H1 (cell line): Measurements from ENCODE around the gene TMEM170A. TPM values are rescaled to one million over a fixed set of nuclear protein-coding genes. Genes with fewer than 3 reads are reported as not detected.
A peak's percentile ranks its signal among the peaks of the same experiment; 100 is the strongest.

Experiments used
- CTCF ChIA-PET: fragments of 300-600 bp; sonication (Branson Sonifier 250); formaldehyde crosslinking; loops from one replicate; lab custom pipeline; 2021; ENCODE audit not compliant: partially characterized antibody; lab: Charles Lee
- POLR2A ChIA-PET: fragments of 300-600 bp; sonication (Branson Sonifier 250); formaldehyde crosslinking; loops from one replicate; lab custom pipeline; 2021; ENCODE audit warnings: inconsistent platforms; ENCODE audit not compliant: partially characterized antibody; lab: Charles Lee
- DNase-seq, 2 experiments: peaks; one replicate each; pipeline versions ENCODE4 v3.0.0 to v3.0.0-alpha.2; 2010 to 2022; ENCODE audit warnings: low spot score in 2 of 2, low read depth in 1 of 2, mixed read lengths in 1 of 2
- FAIRE-seq: peaks from 2 replicates; lab custom pipeline; 2011; peaks lifted over from hg19 to GRCh38; lab: Jason Lieb, UNC
- H2AFZ ChIP-seq: 2 replicates; pipeline ENCODE4 v1.8.1; 2012; ENCODE audit warnings: low read length, inconsistent platforms
- H2AK5ac ChIP-seq: 2 replicates; pipeline ENCODE4 v1.6.1; 2013; ENCODE audit warnings: low read depth, low read length
- H2BK120ac ChIP-seq: replicated peaks from 2 replicates; pipeline ENCODE3; 2013; ENCODE audit warnings: low read depth, low read length, inconsistent platforms
- H2BK12ac ChIP-seq: 2 replicates; pipeline ENCODE4 v1.6.1; 2013; ENCODE audit warnings: low read depth, low read length
- H2BK15ac ChIP-seq: 2 replicates; pipeline ENCODE4 v1.6.1; 2013; ENCODE audit warnings: low read length
- H2BK20ac ChIP-seq: 2 replicates; pipeline ENCODE4 v1.6.1; 2013; ENCODE audit warnings: low read length
- H2BK5ac ChIP-seq: 2 replicates; pipeline ENCODE4 v1.6.1; 2013; ENCODE audit warnings: low read depth, low read length
- H3K14ac ChIP-seq: 2 replicates; pipeline ENCODE4 v1.6.1; 2013; ENCODE audit warnings: inconsistent platforms; ENCODE audit not compliant: insufficient read length
- H3K18ac ChIP-seq: 2 replicates; pipeline ENCODE4 v1.6.1; 2013; ENCODE audit warnings: low read length; ENCODE audit errors: extremely low read depth
- H3K23ac ChIP-seq: 2 replicates; pipeline ENCODE4 v1.6.1; 2013; ENCODE audit warnings: inconsistent platforms; ENCODE audit not compliant: insufficient read length
- H3K23me2 ChIP-seq: 2 replicates; pipeline ENCODE4 v1.6.1; 2013; ENCODE audit warnings: low read depth, low read length
- H3K27ac ChIP-seq: 2 replicates; pipeline ENCODE4 v1.6.1; 2011; ENCODE audit warnings: low read depth, low read length, inconsistent platforms
- H3K27me3 ChIP-seq, 4 experiments: replicated peaks in 1 of 4; 1 replicate in 1 of 4; 2 replicates in 3 of 4; pipeline versions ENCODE4 v1.6.1 to v1.8.1; 2011 to 2013; ENCODE audit warnings: low read length in 3 of 4, mild to moderate bottlenecking in 3 of 4, inconsistent platforms in 2 of 4, mixed read lengths in 2 of 4, moderate library complexity in 1 of 4; ENCODE audit not compliant: control insufficient read depth in 3 of 4, insufficient read depth in 3 of 4; ENCODE audit errors: extremely low read depth in 1 of 4
- H3K36me3 ChIP-seq, 4 experiments: 2 replicates each; pipeline versions ENCODE4 v1.6.1 to v1.8.1; 2011 to 2013; ENCODE audit warnings: mild to moderate bottlenecking in 4 of 4, low read length in 3 of 4, moderate library complexity in 2 of 4, control low read depth in 1 of 4, inconsistent platforms in 1 of 4; ENCODE audit not compliant: insufficient read depth in 4 of 4, control insufficient read depth in 2 of 4
- H3K4ac ChIP-seq: replicated peaks from 2 replicates; pipeline ENCODE3; 2013; ENCODE audit warnings: low read length, low read depth, mixed read lengths, inconsistent platforms; ENCODE audit not compliant: insufficient read length
- H3K4me1 ChIP-seq, 4 experiments: replicated peaks in 1 of 4; 1 replicate in 1 of 4; 2 replicates in 3 of 4; pipeline versions ENCODE4 v1.6.1 to v1.8.1; 2011 to 2013; ENCODE audit warnings: low read length in 3 of 4, inconsistent platforms in 2 of 4, mixed read lengths in 1 of 4; ENCODE audit not compliant: insufficient read depth in 4 of 4, control insufficient read depth in 3 of 4
- H3K4me2 ChIP-seq, 2 experiments: 2 replicates each; pipeline versions ENCODE4 v1.6.1 to v1.8.1; 2011 to 2013; ENCODE audit warnings: low read depth in 2 of 2, low read length in 2 of 2, control low read depth in 1 of 2, inconsistent platforms in 1 of 2, mild to moderate bottlenecking in 1 of 2; ENCODE audit not compliant: insufficient read depth in 1 of 2
- H3K4me3 ChIP-seq, 4 experiments: fragments of 200-600, 300-600 bp in 1 of 4; sonication (generic), shearing (Covaris generic), sonication (Bioruptor Twin) in 1 of 4; 2 replicates each; pipeline versions ENCODE4 v1.5.1 to v1.8.1; 2011 to 2016; ENCODE audit warnings: low read length in 4 of 4, low read depth in 3 of 4, control low read depth in 2 of 4, inconsistent platforms in 2 of 4, mild to moderate bottlenecking in 2 of 4, mixed read lengths in 1 of 4, moderate library complexity in 1 of 4; ENCODE audit not compliant: insufficient read depth in 2 of 4; ENCODE audit errors: extremely low read depth in 1 of 4
- H3K56ac ChIP-seq: replicated peaks from 2 replicates; pipeline ENCODE3; 2013; ENCODE audit warnings: low read depth, mild to moderate bottlenecking, mixed read lengths, low read length, inconsistent platforms; ENCODE audit not compliant: insufficient read length
- H3K79me1 ChIP-seq: 2 replicates; pipeline ENCODE4 v1.6.1; 2013; ENCODE audit warnings: low read depth, low read length, control low read depth
- H3K79me2 ChIP-seq, 2 experiments: 2 replicates each; pipeline versions ENCODE4 v1.6.1 to v1.8.1; 2012 to 2013; ENCODE audit warnings: low read length in 2 of 2, mild to moderate bottlenecking in 2 of 2, inconsistent platforms in 1 of 2; ENCODE audit not compliant: insufficient read depth in 2 of 2, control insufficient read depth in 1 of 2
- H3K9ac ChIP-seq, 4 experiments: replicated peaks in 1 of 4; 1 replicate in 1 of 4; 2 replicates in 3 of 4; pipeline versions ENCODE4 v1.6.1 to v1.8.1; 2011 to 2013; ENCODE audit warnings: low read depth in 3 of 4, low read length in 3 of 4, control low read depth in 2 of 4, mild to moderate bottlenecking in 2 of 4, moderate library complexity in 2 of 4, inconsistent platforms in 1 of 4; ENCODE audit errors: extremely low read depth in 1 of 4
- H3K9me3 ChIP-seq, 2 experiments: 2 replicates each; pipeline versions ENCODE4 v1.6.1 to v1.8.1; 2012 to 2013; ENCODE audit warnings: mild to moderate bottlenecking in 2 of 2, moderate library complexity in 2 of 2, control low read depth in 1 of 2, inconsistent platforms in 1 of 2, low read depth in 1 of 2, low read length in 1 of 2, mixed read lengths in 1 of 2; ENCODE audit not compliant: insufficient read depth in 2 of 2
- H4K20me1 ChIP-seq, 2 experiments: replicated peaks in 1 of 2; 2 replicates each; pipeline versions ENCODE3 to v1.8.1; 2011 to 2013; ENCODE audit warnings: inconsistent platforms in 2 of 2, low read length in 2 of 2, mild to moderate bottlenecking in 1 of 2; ENCODE audit not compliant: insufficient read depth in 2 of 2, control insufficient read depth in 1 of 2
- H4K5ac ChIP-seq: 2 replicates; pipeline ENCODE4 v1.6.1; 2013; ENCODE audit warnings: low read length, low read depth, mixed read lengths, inconsistent platforms; ENCODE audit not compliant: insufficient read length
- H4K8ac ChIP-seq: 2 replicates; pipeline ENCODE4 v1.8.0; 2013; ENCODE audit warnings: mild to moderate bottlenecking, moderate library complexity, low read length, inconsistent platforms; ENCODE audit not compliant: insufficient read depth; ENCODE audit errors: extremely low read depth
- H4K91ac ChIP-seq: replicated peaks from 2 replicates; pipeline ENCODE3; 2013; ENCODE audit warnings: low read length, mixed read lengths, inconsistent platforms; ENCODE audit not compliant: insufficient read length
- CBX5 ChIP-seq: fragments of 300-800, 300-1000 bp; sonication (generic); IDR thresholded peaks from 2 replicates; pipeline ENCODE4 v1.7.1; 2016; ENCODE audit warnings: antibody characterized with exemption, low read length, low read depth
- KDM1A ChIP-seq: fragments of 200-600, 300-600 bp; sonication (generic); IDR thresholded peaks from 2 replicates; pipeline ENCODE4 v1.7.1; 2016; ENCODE audit warnings: mild to moderate bottlenecking, low read length, borderline replicate concordance
- NRF1 ChIP-seq: IDR thresholded peaks from 2 replicates; pipeline ENCODE4 v1.6.1; 2011; ENCODE audit warnings: mild to moderate bottlenecking, low read depth, low read length, improper control_type of control experiment
- SIN3A ChIP-seq, 2 experiments: IDR thresholded peaks in 1 of 2; conservative IDR thresholded peaks in 1 of 2; 2 replicates each; pipeline ENCODE4 v1.6.1; 2011 to 2012; ENCODE audit warnings: low read length in 2 of 2, improper control_type of control experiment in 1 of 2, low read depth in 1 of 2, mild to moderate bottlenecking in 1 of 2
- TEAD4 ChIP-seq: IDR thresholded peaks from 2 replicates; pipeline ENCODE4 v1.6.1; 2012; ENCODE audit warnings: low read depth, low read length, inconsistent platforms, mixed read lengths
- WGBS, 2 experiments: shearing (Covaris generic) in 1 of 2; methylation state at CpG; one replicate each; pipeline versions ENCODE4 v1.1.6 to v1.1.7; 2013 to 2015; ENCODE audit warnings: low lambda C conversion rate in 2 of 2, mixed read lengths in 2 of 2, inconsistent platforms in 1 of 2, low coverage in 1 of 2, missing lambda C conversion rate in 1 of 2; ENCODE audit not compliant: insufficient replicate concordance in 2 of 2, insufficient coverage in 1 of 2, insufficient read length in 1 of 2; ENCODE audit errors: extremely low coverage in 1 of 2, missing lambda C conversion rate in 1 of 2; 5-methylcytosine and 5-hydroxymethylcytosine counted together
- polyA plus RNA-seq, 7 experiments: library from polyadenylated mRNA; depleted of rRNA in 3 of 7; stranded (reverse) in 5 of 7; unstranded in 2 of 7; fragments of >200 nt in 5 of 7; fragments of 200-250 nt in 2 of 7; gene quantifications; 1 replicate in 5 of 7; 2 replicates in 1 of 7; 4 replicates in 1 of 7; pipeline versions ENCODE4 v1.2.1 to v1.2.3, GENCODE V29; 2011 to 2013; ENCODE audit warnings: missing spikeins in 2 of 7, mixed read lengths in 2 of 7
- total RNA-seq: library from RNA; stranded (reverse); fragmentation: NEBNext Ultra II Directional; extraction: Animal tissue kit (Norgen Biotek cat#: 25700); gene quantifications from 2 replicates; pipeline ENCODE4 v1.2.1, GENCODE V29; 2021

TMEM170A gene
- total and polyA plus RNA-seq, 2 of the 8 experiments (the other 6 are each of a cell fraction or from before 2014, with no cell fraction given), result 22.9 to 56.6 TPM

- Histone ChIP-seq H3K36me3 (peaks cover 0 to 9% (median 3%) of the 10 kb centered on the region in 4 experiments; a peak in 4 of 8 replicates), H2BK12ac (no peak overlapping the region), H2BK15ac (no peak overlapping the region), H3K27me3 (no peaks in the 10 kb centered on the region), H4K20me1 (no peaks in the 10 kb centered on the region), H2BK20ac (no peak overlapping the region), H3K27ac (no peak overlapping the region), H2AK5ac (no peak overlapping the region), H2BK120ac (no peak overlapping the region), H3K79me2 (no peaks in the 10 kb centered on the region), H3K4me2 (no peak overlapping the region), H4K8ac (no peak overlapping the region), H3K23me2 (no peaks in the 10 kb centered on the region), H2BK5ac (peak overlapping the region; percentile 71), H3K14ac (no peak overlapping the region), H3K4ac (no peak overlapping the region), H3K23ac (no peak overlapping the region), H3K4me1 (no peaks in the 10 kb centered on the region), H3K9ac (no peak overlapping the region), H3K79me1 (peaks cover 4% of the 10 kb centered on the region; the same call in 1 of the 2 replicates), H3K4me3 (no peak overlapping the region)
- POLR2A ChIA-PET, result interaction anchor here (1.3 to 1.4 kb wide), 2 partner anchors 10 to 13 kb away, joined by 3 to 5 read pairs; partner anchors contain the start of gene CHST6
- 87 to 100% methylated on average over 1 to 7 of the region's 7 CpGs for WGBS, 2 experiments
- CTCF ChIA-PET, result interaction anchor here (0.8 to 12.3 kb wide), 6 partner anchors 11 to 106 kb away, joined by 3 to 127 read pairs (median 8); partner anchors contain the start of gene TMEM170A
- TF ChIP-seq CBX5, result no peak
- TF ChIP-seq TEAD4, result no peak
- TF ChIP-seq KDM1A, result no peak
- no peak for TF ChIP-seq NRF1
- no peak for TF ChIP-seq SIN3A (conservative IDR thresholded peaks at IDR 0.05 in 1 of 2, IDR thresholded peaks at IDR 0.05 in 1 of 2; ENCODE audit: low read depth in 1 of 2, low read length in 2 of 2)
- TF ChIP-seq, all 59 proteins: peak for 0
- H3K18ac ChIP-seq, result no peak overlapping the region; the same call in 1 of the 2 replicates
- FAIRE-seq (no peak), DNase-seq (no peak)
- H4K91ac ChIP-seq, result no peak overlapping the region
- no peak overlapping the region for H2AFZ ChIP-seq
- no peaks in the 10 kb centered on the region for H3K9me3 ChIP-seq
- no peak overlapping the region for H3K56ac ChIP-seq
- no peak overlapping the region for H4K5ac ChIP-seq
Measured at GRCh38 chr16:75485230-75486013, 20.9 kb upstream of the TMEM170A start.
